ENCODE results near the gene UCHL5. TPM values are rescaled to one million over a fixed set of nuclear protein-coding genes. Genes with fewer than 3 reads are reported as not detected.

Gene UCHL5
- total and polyA plus RNA-seq, 7 donors, result 19.9 to 47.6 (median 24.6) TPM

- H3K27me3 ChIP-seq, result no peaks in the 10 kb centered on the region
- H3K4me3 ChIP-seq, result no peak overlapping the region
- intact Hi-C loops (cut with DNase I), result loop anchor here (5.0 kb wide), 1 partner anchor 161 kb away; no protein-coding TSS in a partner anchor
- DNase-seq, result no peak
- H3K27ac ChIP-seq, result peak overlapping the region in 3 of 4 donors; percentile 43 to 65 (median 50)
- no peak for TF ChIP-seq POLR2A (IDR thresholded peaks at IDR 0.05)
- TF ChIP-seq, protein P1, sequence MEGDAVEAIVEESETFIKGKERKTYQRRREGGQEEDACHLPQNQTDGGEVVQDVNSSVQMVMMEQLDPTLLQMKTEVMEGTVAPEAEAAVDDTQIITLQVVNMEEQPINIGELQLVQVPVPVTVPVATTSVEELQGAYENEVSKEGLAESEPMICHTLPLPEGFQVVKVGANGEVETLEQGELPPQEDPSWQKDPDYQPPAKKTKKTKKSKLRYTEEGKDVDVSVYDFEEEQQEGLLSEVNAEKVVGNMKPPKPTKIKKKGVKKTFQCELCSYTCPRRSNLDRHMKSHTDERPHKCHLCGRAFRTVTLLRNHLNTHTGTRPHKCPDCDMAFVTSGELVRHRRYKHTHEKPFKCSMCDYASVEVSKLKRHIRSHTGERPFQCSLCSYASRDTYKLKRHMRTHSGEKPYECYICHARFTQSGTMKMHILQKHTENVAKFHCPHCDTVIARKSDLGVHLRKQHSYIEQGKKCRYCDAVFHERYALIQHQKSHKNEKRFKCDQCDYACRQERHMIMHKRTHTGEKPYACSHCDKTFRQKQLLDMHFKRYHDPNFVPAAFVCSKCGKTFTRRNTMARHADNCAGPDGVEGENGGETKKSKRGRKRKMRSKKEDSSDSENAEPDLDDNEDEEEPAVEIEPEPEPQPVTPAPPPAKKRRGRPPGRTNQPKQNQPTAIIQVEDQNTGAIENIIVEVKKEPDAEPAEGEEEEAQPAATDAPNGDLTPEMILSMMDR (IDR thresholded peaks at IDR 0.05), result no peak
- peak; percentile 70 to 82 (median 74) for TF ChIP-seq POLR2AphosphoS5 (IDR thresholded peaks at IDR 0.05)
- peak; percentile 33 to 62 (median 47) for TF ChIP-seq EP300 (IDR thresholded peaks at IDR 0.05)
- H3K36me3 ChIP-seq, result no peaks in the 10 kb centered on the region
- 73 to 76% methylated on average over 1 of the region's 1 CpG for WGBS, 2 donors
- no peaks in the 10 kb centered on the region for H3K9me3 ChIP-seq
- peaks cover 0 to 25% (median 15%) of the 10 kb centered on the region in 4 donors for H3K4me1 ChIP-seq
Measured at GRCh38 chr1:192973202-192973601, 86.0 kb downstream of the UCHL5 start.

DNA sequence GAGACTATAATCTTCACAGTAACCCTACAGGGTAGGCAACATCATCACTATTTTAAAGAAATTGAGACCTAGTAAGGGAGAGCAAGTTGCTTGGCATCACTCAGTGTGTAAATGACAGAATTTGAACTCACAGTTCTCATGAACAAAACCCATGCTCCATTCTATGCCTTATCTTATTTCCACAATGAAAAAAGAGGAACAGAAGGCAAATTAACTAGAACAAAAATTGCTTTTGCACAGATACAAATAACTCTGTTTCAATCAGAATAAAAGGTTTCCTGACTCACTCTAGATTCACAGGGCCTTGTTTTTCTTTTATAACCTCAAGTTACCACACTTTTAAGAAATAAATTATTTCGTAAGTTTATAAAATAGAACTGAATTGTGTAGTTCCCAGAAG is 90.1 kb downstream of the UCHL5 start:
- 94 to 99% methylated on average over 1 of the region's 1 CpG for WGBS, 2 donors
- Histone ChIP-seq H3K4me3 (no peak overlapping the region), H3K36me3 (no peaks in the 10 kb centered on the region), H3K27me3 (no peaks in the 10 kb centered on the region), H3K4me1 (peaks cover 0 to 18% (median 14%) of the 10 kb centered on the region in 4 donors), H3K27ac (no peak overlapping the region), H3K9me3 (no peaks in the 10 kb centered on the region)
- intact Hi-C loops (cut with DNase I), result no loop called here
- no peak for DNase-seq
- no peak for TF ChIP-seq POLR2A (IDR thresholded peaks at IDR 0.05)

GRCh38 chr1:192968323-192968722 is 90.8 kb downstream of the UCHL5 start:
- intact Hi-C loops (cut with DNase I), result no loop called here
- no peak overlapping the region for H3K27ac ChIP-seq
- H3K36me3 ChIP-seq, result no peaks in the 10 kb centered on the region
- H3K27me3 ChIP-seq, result no peaks in the 10 kb centered on the region
- DNase-seq, result no peak
- no peak overlapping the region for H3K4me3 ChIP-seq
- TF ChIP-seq EP300 (IDR thresholded peaks at IDR 0.05), result no peak
- no peak for TF ChIP-seq POLR2AphosphoS5 (IDR thresholded peaks at IDR 0.05)
- no peak for TF ChIP-seq POLR2A (IDR thresholded peaks at IDR 0.05)
- TF ChIP-seq, protein P1 (IDR thresholded peaks at IDR 0.05), result no peak
- peaks cover 0 to 11% (median 8%) of the 10 kb centered on the region in 4 donors for H3K4me1 ChIP-seq
- no peaks in the 10 kb centered on the region for H3K9me3 ChIP-seq

GRCh38 chr1:192967901-192968300 is 91.3 kb downstream of the UCHL5 start:
- intact Hi-C loops (cut with DNase I), result no loop called here
- no peaks in the 10 kb centered on the region for H3K9me3 ChIP-seq
- H3K4me3 ChIP-seq, result no peak overlapping the region
- no peaks in the 10 kb centered on the region for H3K27me3 ChIP-seq
- H3K36me3 ChIP-seq, result no peaks in the 10 kb centered on the region
- H3K27ac ChIP-seq, result no peak overlapping the region
- TF ChIP-seq EP300 (IDR thresholded peaks at IDR 0.05) (no peak), POLR2A (IDR thresholded peaks at IDR 0.05) (no peak), POLR2AphosphoS5 (IDR thresholded peaks at IDR 0.05) (no peak)
- TF ChIP-seq, protein P1 (IDR thresholded peaks at IDR 0.05), result no peak
- DNase-seq, result no peak
- H3K4me1 ChIP-seq, result peaks cover 0 to 6% (median 4%) of the 10 kb centered on the region in 4 donors
- 49 to 59% methylated on average over 1 of the region's 1 CpG for WGBS, 2 donors

DNA sequence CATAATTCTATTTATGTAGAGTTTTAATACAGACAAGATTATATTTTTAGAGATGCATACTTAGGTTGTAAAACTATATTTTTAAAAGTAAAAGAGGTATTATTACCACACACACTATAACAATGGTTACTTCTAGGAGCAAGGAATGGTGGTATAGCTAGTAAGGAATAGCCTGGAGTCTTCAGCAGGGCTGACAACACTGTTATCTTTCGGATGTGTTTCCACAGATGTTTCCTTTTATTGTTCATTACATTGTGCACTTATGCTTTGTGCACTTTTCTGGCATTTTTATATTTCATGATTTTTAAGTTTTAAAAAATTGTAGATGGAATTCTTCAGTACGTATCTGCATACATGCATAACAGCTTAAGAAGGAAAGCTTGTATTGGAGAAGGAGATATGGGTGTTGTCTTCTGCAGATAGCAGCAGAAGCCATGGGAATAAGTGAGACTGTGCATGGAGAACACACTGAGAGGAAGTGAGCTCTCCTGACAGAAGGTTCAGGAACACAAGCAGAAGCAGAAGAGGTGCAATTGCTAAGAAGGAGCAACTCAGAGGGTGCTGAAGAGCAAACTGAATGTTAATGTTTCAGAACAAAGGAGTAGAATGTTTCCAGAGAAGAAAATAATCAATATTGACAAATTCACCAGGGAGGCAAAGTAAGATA is 91.8 kb downstream of the UCHL5 start:
- Histone ChIP-seq H3K9me3 (no peaks in the 10 kb centered on the region), H3K4me3 (no peak overlapping the region), H3K27me3 (no peaks in the 10 kb centered on the region), H3K4me1 (peaks cover 0 to under 1% (median 0%) of the 10 kb centered on the region in 4 donors), H3K27ac (no peak overlapping the region), H3K36me3 (no peaks in the 10 kb centered on the region)
- 89 to 95% methylated on average over 2 of the region's 2 CpGs for WGBS, 2 donors
- intact Hi-C loops (cut with DNase I), result no loop called here
- TF ChIP-seq POLR2A (IDR thresholded peaks at IDR 0.05), result no peak
- no peak for TF ChIP-seq EP300 (IDR thresholded peaks at IDR 0.05)
- TF ChIP-seq, protein P1 (IDR thresholded peaks at IDR 0.05), result no peak
- TF ChIP-seq POLR2AphosphoS5 (IDR thresholded peaks at IDR 0.05), result no peak
- no peak for DNase-seq
